Activated naive CD8-positive, alpha-beta T cell (primary cell): Measurements from ENCODE around the gene CAPN2.
"Not testable (repeated sequence)": the region's sequence is repeated elsewhere in the genome, so short reads cannot be mapped to it uniquely, and the experiment has no call there.

Experiments
- H3K27ac Mint-ChIP-seq: one replicate; pipeline ENCODE4 v1.8.0; 2021; ENCODE audit warnings: mixed read lengths
- H3K27me3 Mint-ChIP-seq: one replicate; pipeline ENCODE4 v1.8.0; 2021; ENCODE audit warnings: mixed read lengths
- H3K36me3 Mint-ChIP-seq: one replicate; pipeline ENCODE4 v1.8.0; 2021; ENCODE audit warnings: mixed read lengths
- H3K4me1 Mint-ChIP-seq: one replicate; pipeline ENCODE4 v1.8.0; 2021; ENCODE audit warnings: low read depth, mixed read lengths
- H3K4me3 Mint-ChIP-seq: one replicate; pipeline ENCODE4 v1.8.0; 2021; ENCODE audit warnings: mild to moderate bottlenecking, mixed read lengths
- H3K9me3 Mint-ChIP-seq: one replicate; pipeline ENCODE4 v1.8.0; 2021; ENCODE audit warnings: low read depth, mixed read lengths

The CAPN2 gene

DNA sequence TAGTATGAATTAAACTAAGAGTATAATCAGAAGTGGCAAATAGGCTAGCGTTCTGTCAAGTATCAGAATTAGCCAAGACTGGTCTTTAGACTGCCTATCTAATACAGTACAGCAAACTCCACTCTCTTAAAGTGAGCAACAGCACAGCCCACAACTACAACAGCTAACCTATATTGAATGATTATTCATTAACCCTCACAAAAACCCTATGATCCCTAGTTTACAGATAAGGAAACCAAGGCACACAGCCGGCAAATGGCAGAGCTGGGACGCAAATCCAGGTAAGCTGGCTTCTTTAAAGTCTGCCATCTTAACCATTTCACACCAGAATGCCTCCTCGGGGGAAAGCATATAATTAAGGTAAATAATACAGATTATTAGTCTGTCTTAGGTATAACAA lies 81.4 kb downstream of the CAPN2 start:
- H3K4me1 Mint-ChIP-seq = no peaks in the 10 kb centered on the region
- H3K36me3 Mint-ChIP-seq = peaks cover 5% of the 10 kb centered on the region
- H3K9me3 Mint-ChIP-seq = no peaks in the 10 kb centered on the region
- no peak overlapping the region for H3K4me3 Mint-ChIP-seq
- H3K27me3 Mint-ChIP-seq = no peaks in the 10 kb centered on the region
- no peak overlapping the region for H3K27ac Mint-ChIP-seq

DNA sequence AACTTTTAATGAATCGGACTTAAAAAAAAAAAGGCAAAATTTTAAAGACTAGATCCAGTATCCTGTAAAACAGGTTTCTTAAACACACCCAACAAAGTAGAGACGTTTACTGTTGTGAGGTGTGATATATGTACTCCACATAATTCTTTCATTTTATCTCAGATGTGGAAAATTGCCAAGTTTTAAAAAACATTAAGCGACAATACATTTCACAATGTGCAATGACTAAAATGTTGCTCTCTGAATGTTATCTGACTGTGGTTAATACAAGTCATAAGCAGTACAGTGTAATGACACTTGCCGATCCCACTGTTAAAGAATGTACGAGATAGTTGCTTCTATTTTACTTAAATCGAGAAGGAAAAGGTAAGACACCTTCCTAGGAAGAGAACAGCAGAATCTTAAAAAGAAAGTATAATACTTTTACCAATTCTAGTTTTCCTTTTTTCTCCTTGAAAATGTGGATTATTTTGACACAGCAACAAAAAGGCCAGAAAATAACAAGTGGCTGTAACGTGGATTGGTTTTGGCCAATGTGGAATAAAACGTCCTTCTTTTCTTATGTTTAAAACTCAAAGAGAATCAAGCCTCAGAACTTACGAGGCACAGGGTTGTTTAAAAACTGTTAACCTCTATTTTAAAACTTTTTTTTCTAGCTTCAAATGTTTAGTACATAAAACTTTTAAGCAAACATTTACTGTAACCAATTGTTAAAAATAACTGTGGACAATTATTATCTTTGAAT lies 82.0 kb downstream of the CAPN2 start:
- H3K27ac Mint-ChIP-seq = no peak overlapping the region
- no peaks in the 10 kb centered on the region for H3K27me3 Mint-ChIP-seq
- H3K4me1 Mint-ChIP-seq = no peaks in the 10 kb centered on the region
- H3K4me3 Mint-ChIP-seq = no peak overlapping the region
- H3K36me3 Mint-ChIP-seq = peaks cover 7% of the 10 kb centered on the region
- no peaks in the 10 kb centered on the region for H3K9me3 Mint-ChIP-seq

DNA sequence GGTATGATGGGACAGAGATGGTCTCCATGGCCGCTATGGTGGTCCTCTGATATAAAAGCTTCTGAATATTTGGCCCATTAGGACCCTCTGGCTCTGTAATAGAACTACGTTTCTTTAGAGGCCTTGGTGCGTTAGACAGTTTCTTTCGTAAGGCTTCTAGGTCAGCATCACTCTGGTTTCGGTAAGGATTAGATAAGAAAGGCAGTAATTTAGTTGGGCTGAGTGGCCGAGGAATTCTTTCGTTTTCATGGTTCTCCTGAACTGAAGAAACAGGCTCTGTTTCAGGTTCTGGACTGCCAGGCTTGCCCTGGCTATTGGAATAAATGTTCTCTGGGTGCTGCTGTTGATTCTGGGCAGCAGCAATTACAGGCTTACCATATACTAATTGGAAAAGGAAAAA lies 83.9 kb downstream of the CAPN2 start:
- H3K27ac Mint-ChIP-seq = no peak overlapping the region
- no peaks in the 10 kb centered on the region for H3K9me3 Mint-ChIP-seq
- no peaks in the 10 kb centered on the region for H3K27me3 Mint-ChIP-seq
- no peak overlapping the region for H3K4me3 Mint-ChIP-seq
- H3K4me1 Mint-ChIP-seq = no peaks in the 10 kb centered on the region
- peaks cover 13% of the 10 kb centered on the region for H3K36me3 Mint-ChIP-seq

DNA sequence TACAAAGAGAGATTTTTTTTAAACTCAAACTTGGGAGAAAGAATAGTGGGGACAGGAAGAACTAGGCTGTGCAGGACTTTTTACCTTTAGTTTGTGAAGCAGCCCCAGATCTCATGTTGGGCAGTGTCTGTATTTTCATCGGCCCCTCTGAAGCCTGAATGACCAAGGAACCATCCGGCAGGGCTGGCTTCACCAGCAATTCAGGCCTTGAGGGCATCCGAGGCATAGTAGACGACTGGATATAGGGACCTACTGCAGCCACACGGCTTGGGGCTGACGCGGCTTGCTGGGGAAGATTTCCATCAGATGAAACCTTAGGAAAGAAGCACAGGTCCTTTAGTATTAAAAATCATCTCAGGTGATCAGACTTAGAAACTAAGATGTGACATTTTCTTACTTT lies 89.7 kb downstream of the CAPN2 start:
- Mint-ChIP-seq H3K27me3 (no peaks in the 10 kb centered on the region), H3K4me3 (no peak overlapping the region), H3K27ac (no peak overlapping the region), H3K9me3 (no peaks in the 10 kb centered on the region), H3K4me1 (no peaks in the 10 kb centered on the region), H3K36me3 (peaks cover 16% of the 10 kb centered on the region)

DNA sequence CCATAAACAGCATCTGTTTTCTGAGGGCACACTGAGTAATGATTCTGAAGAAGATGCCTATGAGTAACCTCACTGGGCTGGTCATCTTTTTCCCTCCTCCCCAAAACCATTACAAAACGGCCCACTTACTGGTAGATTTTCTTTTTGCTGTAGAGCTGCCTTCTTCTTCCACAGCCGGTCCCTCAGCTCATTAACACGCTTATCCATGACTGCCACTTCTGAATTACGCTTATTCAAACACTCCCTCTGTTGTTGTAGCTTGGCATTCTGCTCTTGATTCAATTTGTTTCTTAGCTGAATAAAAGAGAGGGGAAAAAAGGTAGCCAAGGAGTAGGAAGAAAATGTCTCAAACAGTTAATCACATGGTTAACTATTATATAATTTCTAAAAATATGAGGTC lies 90.3 kb downstream of the CAPN2 start:
- Mint-ChIP-seq H3K27ac (no peak overlapping the region), H3K27me3 (no peaks in the 10 kb centered on the region), H3K9me3 (no peaks in the 10 kb centered on the region), H3K36me3 (peaks cover 19% of the 10 kb centered on the region), H3K4me3 (no peak overlapping the region), H3K4me1 (no peaks in the 10 kb centered on the region)

DNA sequence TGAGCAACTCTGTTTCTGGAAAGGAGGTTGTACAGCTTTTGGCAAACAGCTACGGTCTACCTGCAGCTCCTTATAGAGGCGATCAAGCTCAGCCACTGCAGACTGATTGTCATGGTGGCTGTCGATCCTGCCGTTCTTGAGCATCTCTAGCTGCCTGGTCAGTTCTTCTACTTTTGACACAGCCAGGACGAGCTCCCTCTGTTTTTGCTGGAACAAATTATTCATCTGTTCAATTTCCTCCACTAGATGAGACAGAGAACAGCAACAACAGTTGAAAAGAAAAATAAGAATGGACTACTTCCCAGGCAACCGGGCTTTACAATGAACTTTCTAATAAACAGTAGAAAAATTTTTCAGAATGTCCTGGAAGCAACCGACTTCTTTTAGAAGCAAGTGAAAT lies 90.9 kb downstream of the CAPN2 start:
- Mint-ChIP-seq H3K9me3 (no peaks in the 10 kb centered on the region), H3K27ac (no peak overlapping the region), H3K36me3 (peaks cover 21% of the 10 kb centered on the region), H3K4me3 (no peak overlapping the region), H3K4me1 (no peaks in the 10 kb centered on the region), H3K27me3 (no peaks in the 10 kb centered on the region)

DNA sequence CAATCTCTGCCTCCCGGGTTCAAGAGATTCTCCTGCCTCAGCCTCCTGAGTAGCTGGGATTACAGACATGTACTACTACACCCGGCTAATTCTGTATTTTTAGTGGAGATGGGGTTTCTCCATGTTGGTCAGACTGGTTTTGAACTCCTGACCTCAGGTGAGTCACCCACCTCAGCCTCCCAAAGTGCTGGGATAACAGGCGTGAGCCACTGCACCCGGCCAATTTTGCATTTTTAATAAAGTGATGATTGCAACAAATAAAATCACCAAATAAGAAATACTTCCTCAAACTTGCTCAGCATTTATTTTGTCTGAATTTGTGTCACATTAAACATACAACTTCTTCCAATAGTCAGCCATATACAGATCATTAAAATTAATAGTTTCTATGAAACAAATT lies 97.6 kb downstream of the CAPN2 start:
- Mint-ChIP-seq H3K4me1 (peaks cover 22% of the 10 kb centered on the region), H3K36me3 (peaks cover 28% of the 10 kb centered on the region)
- not testable (repeated sequence) for H3K4me3 Mint-ChIP-seq, H3K27ac Mint-ChIP-seq, H3K9me3 Mint-ChIP-seq, H3K27me3 Mint-ChIP-seq

DNA sequence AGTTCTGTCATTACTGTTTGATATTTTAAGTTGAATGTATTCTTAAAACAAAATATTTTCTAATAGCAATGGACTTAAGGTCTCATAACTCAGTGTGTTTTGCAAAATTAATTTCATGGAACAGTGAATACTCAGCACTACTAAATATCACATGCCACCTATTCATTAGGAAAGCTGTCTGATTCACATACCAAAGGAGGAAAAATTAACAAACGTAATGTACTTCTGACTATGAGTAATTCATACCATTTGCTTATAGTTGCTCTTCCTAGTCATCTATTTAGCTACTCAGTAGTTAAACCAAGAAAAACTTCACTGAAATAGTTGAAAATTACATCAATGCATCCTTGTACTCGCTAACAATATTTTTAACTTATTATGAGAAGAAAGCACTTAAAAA lies 98.2 kb downstream of the CAPN2 start:
- no peaks in the 10 kb centered on the region for H3K9me3 Mint-ChIP-seq

DNA sequence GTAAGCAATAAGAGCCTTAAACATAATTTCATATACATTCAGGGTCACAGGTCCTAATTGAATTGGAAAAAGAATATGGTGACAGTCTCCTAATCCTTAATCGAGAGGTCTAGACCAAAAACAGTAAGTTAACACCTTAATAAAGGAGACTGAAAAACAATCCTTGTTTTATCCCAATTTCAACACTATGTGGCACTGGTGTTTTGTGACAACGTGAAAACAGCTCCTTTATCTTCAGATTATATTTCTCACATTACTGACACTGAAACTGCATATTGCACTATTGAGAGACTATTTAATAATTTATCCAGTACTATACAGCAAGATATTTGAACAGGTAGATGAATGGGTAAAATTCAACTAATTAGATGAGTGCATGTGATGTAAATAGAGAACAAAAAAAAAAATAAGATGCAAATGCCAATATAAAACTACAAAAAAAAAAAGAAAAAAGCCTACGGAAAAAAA lies 99.3 kb downstream of the CAPN2 start:
- Mint-ChIP-seq H3K27me3 (no peaks in the 10 kb centered on the region), H3K4me1 (peaks cover 30% of the 10 kb centered on the region), H3K36me3 (peaks cover 28% of the 10 kb centered on the region), H3K27ac (peak overlapping the region; percentile 16), H3K4me3 (no peak overlapping the region), H3K9me3 (no peaks in the 10 kb centered on the region)

More for the DNA sequence above, 98.2 kb downstream of the CAPN2 start:
- Mint-ChIP-seq H3K4me3 (no peak overlapping the region), H3K36me3 (peaks cover 31% of the 10 kb centered on the region), H3K27ac (no peak overlapping the region), H3K27me3 (no peaks in the 10 kb centered on the region), H3K4me1 (peaks cover 27% of the 10 kb centered on the region)

DNA sequence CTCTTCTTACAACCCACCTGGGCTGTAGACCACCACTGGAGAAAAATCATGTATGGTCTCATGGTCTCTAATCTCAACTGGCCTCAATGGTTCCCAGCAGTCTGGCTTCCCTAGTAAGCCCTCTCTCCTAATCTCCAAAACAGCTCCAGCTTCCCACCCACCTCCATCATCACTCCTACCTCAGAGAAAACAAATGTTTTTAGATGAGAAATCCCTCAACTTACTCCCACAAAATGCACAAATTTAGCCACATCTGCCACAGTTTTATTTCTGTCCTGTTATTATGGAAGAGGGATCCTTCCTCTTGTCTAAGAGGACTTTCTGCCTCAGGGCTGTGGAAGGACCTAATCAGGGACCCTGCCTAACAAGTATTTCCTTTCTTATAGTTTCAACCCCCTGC lies 101.3 kb downstream of the CAPN2 start:
- no peak overlapping the region for H3K4me3 Mint-ChIP-seq
- H3K4me1 Mint-ChIP-seq = peaks cover 32% of the 10 kb centered on the region
- no peaks in the 10 kb centered on the region for H3K9me3 Mint-ChIP-seq
- no peaks in the 10 kb centered on the region for H3K27me3 Mint-ChIP-seq
- H3K27ac Mint-ChIP-seq = peak overlapping the region; percentile 42
- H3K36me3 Mint-ChIP-seq = peaks cover 23% of the 10 kb centered on the region

DNA sequence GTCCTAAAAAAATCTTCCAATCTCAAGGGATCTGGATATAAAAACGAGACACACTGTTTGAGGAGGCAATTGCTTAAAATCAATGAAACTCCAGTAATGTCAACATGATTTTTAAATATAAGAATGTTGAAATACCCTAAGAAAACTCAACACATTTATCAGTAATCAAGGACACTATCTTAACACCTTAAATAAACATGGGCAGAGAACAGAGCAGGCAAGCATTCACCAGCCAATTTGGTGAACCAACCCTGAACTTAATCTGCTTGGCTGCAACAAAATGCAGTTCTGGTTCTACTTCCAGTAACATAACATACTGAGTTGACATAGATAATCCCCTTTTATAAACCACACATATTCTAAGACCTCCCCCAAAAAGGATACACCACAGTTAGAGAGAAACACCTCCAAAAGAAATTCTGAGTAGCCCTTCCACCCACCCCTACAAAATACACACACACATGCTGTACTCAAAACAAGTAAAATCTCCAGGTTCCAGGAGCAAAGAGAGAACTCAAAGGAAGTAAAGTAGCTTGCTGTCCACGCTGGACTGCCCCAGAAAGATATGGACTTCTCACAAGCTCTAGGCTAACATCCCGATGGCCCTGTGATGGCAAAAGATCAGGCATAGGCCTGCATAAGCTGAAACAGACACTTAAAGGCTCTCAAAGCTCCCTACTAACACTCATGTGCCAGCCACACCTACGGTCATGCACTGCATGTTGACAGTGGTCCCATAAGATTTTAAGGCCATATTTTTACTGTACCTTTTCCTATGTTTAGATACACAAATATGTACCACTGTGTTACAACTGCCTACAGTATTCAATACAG lies 102.9 kb downstream of the CAPN2 start:
- H3K36me3 Mint-ChIP-seq = peaks cover 27% of the 10 kb centered on the region
- H3K27ac Mint-ChIP-seq = no peak overlapping the region
- H3K27me3 Mint-ChIP-seq = no peaks in the 10 kb centered on the region

DNA sequence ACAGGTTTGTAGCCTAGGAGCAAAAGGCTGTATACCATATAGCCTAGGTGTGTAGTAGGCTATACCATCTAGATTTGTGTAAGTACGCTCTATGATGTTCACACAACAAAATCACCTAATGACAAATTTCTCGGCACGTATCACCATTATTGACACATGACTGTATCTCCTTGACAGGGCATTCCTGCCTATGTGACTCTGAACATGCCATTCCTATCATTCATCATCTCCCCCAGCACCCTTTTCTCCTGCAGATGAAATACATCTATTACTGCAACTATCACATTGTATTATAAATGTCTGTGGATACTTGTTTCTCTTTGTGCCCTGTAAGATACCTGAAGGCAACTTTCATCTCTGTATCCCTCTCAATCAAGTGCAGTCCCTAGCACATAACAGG lies 103.5 kb downstream of the CAPN2 start:
- peaks cover 28% of the 10 kb centered on the region for H3K36me3 Mint-ChIP-seq
- no peaks in the 10 kb centered on the region for H3K9me3 Mint-ChIP-seq
- H3K4me1 Mint-ChIP-seq = peaks cover 33% of the 10 kb centered on the region
- no peak overlapping the region for H3K27ac Mint-ChIP-seq
- no peaks in the 10 kb centered on the region for H3K27me3 Mint-ChIP-seq
- no peak overlapping the region for H3K4me3 Mint-ChIP-seq

More for the DNA sequence above, 102.9 kb downstream of the CAPN2 start:
- H3K4me3 Mint-ChIP-seq = no peak overlapping the region
- H3K9me3 Mint-ChIP-seq = no peaks in the 10 kb centered on the region
- H3K4me1 Mint-ChIP-seq = peaks cover 32% of the 10 kb centered on the region

DNA sequence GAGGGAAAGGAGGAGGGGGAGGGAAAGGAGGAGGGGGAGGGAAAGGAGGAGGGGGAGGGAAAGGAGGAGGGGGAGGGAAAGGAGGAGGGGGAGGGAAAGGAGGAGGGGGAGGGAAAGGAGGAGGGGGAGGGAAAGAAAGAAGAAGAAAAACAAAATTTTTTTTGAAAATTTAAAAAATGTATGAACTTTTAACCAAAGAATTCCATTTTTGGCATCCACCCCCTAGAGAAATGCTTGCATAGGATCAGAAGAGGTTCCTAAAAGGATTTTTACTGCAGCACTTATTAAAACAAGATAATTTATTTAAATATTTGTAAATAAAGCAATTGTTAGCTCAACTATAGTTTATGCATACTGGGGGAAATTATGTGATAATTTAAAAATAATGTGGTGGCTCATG lies 104.9 kb downstream of the CAPN2 start:
- not testable (repeated sequence) for H3K4me3 Mint-ChIP-seq, H3K27me3 Mint-ChIP-seq, H3K9me3 Mint-ChIP-seq, H3K27ac Mint-ChIP-seq
- peaks cover 33% of the 10 kb centered on the region for H3K4me1 Mint-ChIP-seq
- H3K36me3 Mint-ChIP-seq = peaks cover 27% of the 10 kb centered on the region

DNA sequence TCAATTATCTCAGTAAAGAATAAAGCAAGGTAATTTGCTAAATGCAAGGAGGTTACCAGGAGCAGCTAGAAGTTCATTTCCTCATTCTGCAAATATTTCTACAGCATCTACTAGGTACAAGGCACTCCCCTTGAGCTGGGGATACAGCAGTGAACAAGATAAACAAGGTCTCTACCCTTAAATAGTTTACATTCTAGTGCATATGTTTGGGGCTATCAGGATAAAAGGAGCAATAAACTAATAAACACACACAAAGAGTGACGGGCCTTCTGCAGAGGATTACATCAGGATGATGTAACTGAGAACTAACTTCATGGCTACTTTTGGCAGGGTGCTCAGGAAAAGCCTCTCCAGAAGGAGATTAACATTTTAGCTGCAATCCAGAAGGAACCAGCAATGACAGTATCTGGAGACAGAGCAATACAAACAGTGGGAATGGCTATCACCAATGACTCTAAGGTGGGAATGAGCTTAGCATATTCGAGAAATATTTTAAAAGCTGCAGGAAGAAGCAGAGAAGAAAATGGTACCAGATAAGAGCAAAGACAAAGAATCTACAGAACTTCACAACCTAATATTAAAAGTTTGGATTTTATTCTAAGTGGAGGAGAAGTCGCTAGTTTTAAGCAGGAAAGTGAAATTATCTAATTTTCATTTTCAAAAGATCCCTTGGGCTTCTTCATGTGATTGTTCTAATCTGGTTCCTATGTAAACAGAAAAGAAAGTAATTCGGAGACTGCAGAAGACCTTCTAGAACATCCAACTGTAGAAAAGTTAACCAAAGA lies 107.6 kb downstream of the CAPN2 start:
- Mint-ChIP-seq H3K4me3 (no peak overlapping the region), H3K4me1 (peaks cover 35% of the 10 kb centered on the region), H3K9me3 (no peaks in the 10 kb centered on the region), H3K36me3 (peaks cover 14% of the 10 kb centered on the region), H3K27ac (peak overlapping the region; percentile 4), H3K27me3 (no peaks in the 10 kb centered on the region)

DNA sequence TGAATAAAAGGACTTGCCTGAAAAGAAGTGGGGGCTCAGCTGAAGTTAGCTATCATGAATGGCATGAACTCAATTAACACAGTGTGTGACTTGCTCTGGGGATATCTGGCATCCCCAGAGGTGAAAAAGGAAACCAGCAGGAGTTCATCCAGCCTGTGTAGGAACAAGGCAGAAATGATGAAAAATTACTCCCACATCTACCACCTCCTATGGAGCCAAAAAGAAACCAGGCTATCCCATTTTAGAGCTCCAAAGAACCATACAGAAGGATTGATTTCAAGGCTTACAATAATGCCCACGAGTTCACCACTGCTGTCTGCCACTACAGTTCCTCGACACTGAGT lies 108.1 kb downstream of the CAPN2 start:
- peak overlapping the region; percentile 4 for H3K27ac Mint-ChIP-seq
- no peak overlapping the region for H3K4me3 Mint-ChIP-seq
- peaks cover 11% of the 10 kb centered on the region for H3K36me3 Mint-ChIP-seq
- no peaks in the 10 kb centered on the region for H3K9me3 Mint-ChIP-seq
- H3K27me3 Mint-ChIP-seq = no peaks in the 10 kb centered on the region
- H3K4me1 Mint-ChIP-seq = peaks cover 35% of the 10 kb centered on the region
